H1 (cell line): ENCODE measurements around the gene GPS1. TPM values are rescaled to one million over a fixed set of nuclear protein-coding genes. Genes with fewer than 3 reads are reported as not detected.

ENCODE experiments used
- CTCF ChIA-PET: fragments of 300-600 bp; sonication (Branson Sonifier 250); formaldehyde crosslinking; loops from one replicate; lab custom pipeline; 2021; ENCODE audit not compliant: partially characterized antibody; lab: Charles Lee
- POLR2A ChIA-PET: fragments of 300-600 bp; sonication (Branson Sonifier 250); formaldehyde crosslinking; loops from one replicate; lab custom pipeline; 2021; ENCODE audit warnings: inconsistent platforms; ENCODE audit not compliant: partially characterized antibody; lab: Charles Lee
- DNase-seq, 2 experiments: peaks; one replicate each; pipeline versions ENCODE4 v3.0.0 to v3.0.0-alpha.2; 2010 to 2022; ENCODE audit warnings: low spot score in 2 of 2, low read depth in 1 of 2, mixed read lengths in 1 of 2
- FAIRE-seq: peaks from 2 replicates; lab custom pipeline; 2011; peaks lifted over from hg19 to GRCh38; lab: Jason Lieb, UNC
- H2AFZ ChIP-seq: 2 replicates; pipeline ENCODE4 v1.8.1; 2012; ENCODE audit warnings: low read length, inconsistent platforms
- H2AK5ac ChIP-seq: 2 replicates; pipeline ENCODE4 v1.6.1; 2013; ENCODE audit warnings: low read depth, low read length
- H2BK120ac ChIP-seq: replicated peaks from 2 replicates; pipeline ENCODE3; 2013; ENCODE audit warnings: low read depth, low read length, inconsistent platforms
- H2BK12ac ChIP-seq: 2 replicates; pipeline ENCODE4 v1.6.1; 2013; ENCODE audit warnings: low read depth, low read length
- H2BK15ac ChIP-seq: 2 replicates; pipeline ENCODE4 v1.6.1; 2013; ENCODE audit warnings: low read length
- H2BK20ac ChIP-seq: 2 replicates; pipeline ENCODE4 v1.6.1; 2013; ENCODE audit warnings: low read length
- H2BK5ac ChIP-seq: 2 replicates; pipeline ENCODE4 v1.6.1; 2013; ENCODE audit warnings: low read depth, low read length
- H3K14ac ChIP-seq: 2 replicates; pipeline ENCODE4 v1.6.1; 2013; ENCODE audit warnings: inconsistent platforms; ENCODE audit not compliant: insufficient read length
- H3K18ac ChIP-seq: 2 replicates; pipeline ENCODE4 v1.6.1; 2013; ENCODE audit warnings: low read length; ENCODE audit errors: extremely low read depth
- H3K23ac ChIP-seq: 2 replicates; pipeline ENCODE4 v1.6.1; 2013; ENCODE audit warnings: inconsistent platforms; ENCODE audit not compliant: insufficient read length
- H3K23me2 ChIP-seq: 2 replicates; pipeline ENCODE4 v1.6.1; 2013; ENCODE audit warnings: low read depth, low read length
- H3K27ac ChIP-seq: 2 replicates; pipeline ENCODE4 v1.6.1; 2011; ENCODE audit warnings: low read depth, low read length, inconsistent platforms
- H3K27me3 ChIP-seq, 4 experiments: replicated peaks in 1 of 4; 1 replicate in 1 of 4; 2 replicates in 3 of 4; pipeline versions ENCODE4 v1.6.1 to v1.8.1; 2011 to 2013; ENCODE audit warnings: low read length in 3 of 4, mild to moderate bottlenecking in 3 of 4, inconsistent platforms in 2 of 4, mixed read lengths in 2 of 4, moderate library complexity in 1 of 4; ENCODE audit not compliant: control insufficient read depth in 3 of 4, insufficient read depth in 3 of 4; ENCODE audit errors: extremely low read depth in 1 of 4
- H3K36me3 ChIP-seq, 4 experiments: 2 replicates each; pipeline versions ENCODE4 v1.6.1 to v1.8.1; 2011 to 2013; ENCODE audit warnings: mild to moderate bottlenecking in 4 of 4, low read length in 3 of 4, moderate library complexity in 2 of 4, control low read depth in 1 of 4, inconsistent platforms in 1 of 4; ENCODE audit not compliant: insufficient read depth in 4 of 4, control insufficient read depth in 2 of 4
- H3K4ac ChIP-seq: replicated peaks from 2 replicates; pipeline ENCODE3; 2013; ENCODE audit warnings: low read length, low read depth, mixed read lengths, inconsistent platforms; ENCODE audit not compliant: insufficient read length
- H3K4me1 ChIP-seq, 4 experiments: replicated peaks in 1 of 4; 1 replicate in 1 of 4; 2 replicates in 3 of 4; pipeline versions ENCODE4 v1.6.1 to v1.8.1; 2011 to 2013; ENCODE audit warnings: low read length in 3 of 4, inconsistent platforms in 2 of 4, mixed read lengths in 1 of 4; ENCODE audit not compliant: insufficient read depth in 4 of 4, control insufficient read depth in 3 of 4
- H3K4me2 ChIP-seq, 2 experiments: 2 replicates each; pipeline versions ENCODE4 v1.6.1 to v1.8.1; 2011 to 2013; ENCODE audit warnings: low read depth in 2 of 2, low read length in 2 of 2, control low read depth in 1 of 2, inconsistent platforms in 1 of 2, mild to moderate bottlenecking in 1 of 2; ENCODE audit not compliant: insufficient read depth in 1 of 2
- H3K4me3 ChIP-seq, 4 experiments: fragments of 200-600, 300-600 bp in 1 of 4; sonication (generic), shearing (Covaris generic), sonication (Bioruptor Twin) in 1 of 4; 2 replicates each; pipeline versions ENCODE4 v1.5.1 to v1.8.1; 2011 to 2016; ENCODE audit warnings: low read length in 4 of 4, low read depth in 3 of 4, control low read depth in 2 of 4, inconsistent platforms in 2 of 4, mild to moderate bottlenecking in 2 of 4, mixed read lengths in 1 of 4, moderate library complexity in 1 of 4; ENCODE audit not compliant: insufficient read depth in 2 of 4; ENCODE audit errors: extremely low read depth in 1 of 4
- H3K56ac ChIP-seq: replicated peaks from 2 replicates; pipeline ENCODE3; 2013; ENCODE audit warnings: low read depth, mild to moderate bottlenecking, mixed read lengths, low read length, inconsistent platforms; ENCODE audit not compliant: insufficient read length
- H3K79me1 ChIP-seq: 2 replicates; pipeline ENCODE4 v1.6.1; 2013; ENCODE audit warnings: low read depth, low read length, control low read depth
- H3K79me2 ChIP-seq, 2 experiments: 2 replicates each; pipeline versions ENCODE4 v1.6.1 to v1.8.1; 2012 to 2013; ENCODE audit warnings: low read length in 2 of 2, mild to moderate bottlenecking in 2 of 2, inconsistent platforms in 1 of 2; ENCODE audit not compliant: insufficient read depth in 2 of 2, control insufficient read depth in 1 of 2
- H3K9ac ChIP-seq, 4 experiments: replicated peaks in 1 of 4; 1 replicate in 1 of 4; 2 replicates in 3 of 4; pipeline versions ENCODE4 v1.6.1 to v1.8.1; 2011 to 2013; ENCODE audit warnings: low read depth in 3 of 4, low read length in 3 of 4, control low read depth in 2 of 4, mild to moderate bottlenecking in 2 of 4, moderate library complexity in 2 of 4, inconsistent platforms in 1 of 4; ENCODE audit errors: extremely low read depth in 1 of 4
- H3K9me3 ChIP-seq, 2 experiments: 2 replicates each; pipeline versions ENCODE4 v1.6.1 to v1.8.1; 2012 to 2013; ENCODE audit warnings: mild to moderate bottlenecking in 2 of 2, moderate library complexity in 2 of 2, control low read depth in 1 of 2, inconsistent platforms in 1 of 2, low read depth in 1 of 2, low read length in 1 of 2, mixed read lengths in 1 of 2; ENCODE audit not compliant: insufficient read depth in 2 of 2
- H4K20me1 ChIP-seq, 2 experiments: replicated peaks in 1 of 2; 2 replicates each; pipeline versions ENCODE3 to v1.8.1; 2011 to 2013; ENCODE audit warnings: inconsistent platforms in 2 of 2, low read length in 2 of 2, mild to moderate bottlenecking in 1 of 2; ENCODE audit not compliant: insufficient read depth in 2 of 2, control insufficient read depth in 1 of 2
- H4K5ac ChIP-seq: 2 replicates; pipeline ENCODE4 v1.6.1; 2013; ENCODE audit warnings: low read length, low read depth, mixed read lengths, inconsistent platforms; ENCODE audit not compliant: insufficient read length
- H4K8ac ChIP-seq: 2 replicates; pipeline ENCODE4 v1.8.0; 2013; ENCODE audit warnings: mild to moderate bottlenecking, moderate library complexity, low read length, inconsistent platforms; ENCODE audit not compliant: insufficient read depth; ENCODE audit errors: extremely low read depth
- H4K91ac ChIP-seq: replicated peaks from 2 replicates; pipeline ENCODE3; 2013; ENCODE audit warnings: low read length, mixed read lengths, inconsistent platforms; ENCODE audit not compliant: insufficient read length
- BRCA1 ChIP-seq: IDR thresholded peaks from 2 replicates; pipeline ENCODE4 v1.6.1; 2012; ENCODE audit warnings: low read depth, low read length, improper control_type of control experiment
- CBX5 ChIP-seq: fragments of 300-800, 300-1000 bp; sonication (generic); IDR thresholded peaks from 2 replicates; pipeline ENCODE4 v1.7.1; 2016; ENCODE audit warnings: antibody characterized with exemption, low read length, low read depth
- EGR1 ChIP-seq: IDR thresholded peaks from 2 replicates; pipeline ENCODE4 v1.6.1; 2011; ENCODE audit warnings: low read depth, low read length, borderline replicate concordance
- HDAC6 ChIP-seq: IDR thresholded peaks from one replicate; pipeline ENCODE4 v1.7.1; 2012; ENCODE audit warnings: low read depth, mild to moderate bottlenecking, inconsistent platforms, low read length, moderate library complexity
- KDM5A ChIP-seq: fragments of 200-600 bp; IDR thresholded peaks from 2 replicates; pipeline ENCODE4 v1.7.1; 2012; ENCODE audit warnings: mild to moderate bottlenecking, low read length, inconsistent platforms, mixed read lengths
- RBBP5 ChIP-seq: IDR thresholded peaks from 2 replicates; pipeline ENCODE4 v1.7.1; 2012; ENCODE audit warnings: low read depth, mild to moderate bottlenecking, inconsistent platforms, low read length, moderate library complexity, borderline replicate concordance
- SP1 ChIP-seq: IDR thresholded peaks from 2 replicates; pipeline ENCODE4 v1.6.1; 2011; ENCODE audit warnings: low read depth, low read length
- SP2 ChIP-seq: IDR thresholded peaks from 2 replicates; pipeline ENCODE4 v1.6.1; 2012; ENCODE audit warnings: mild to moderate bottlenecking, low read length, inconsistent platforms
- SRF ChIP-seq: IDR thresholded peaks from 2 replicates; pipeline ENCODE4 v1.6.1; 2011; ENCODE audit warnings: mild to moderate bottlenecking, low read depth, low read length, moderate library complexity
- WGBS, 2 experiments: shearing (Covaris generic) in 1 of 2; methylation state at CpG; one replicate each; pipeline versions ENCODE4 v1.1.6 to v1.1.7; 2013 to 2015; ENCODE audit warnings: low lambda C conversion rate in 2 of 2, mixed read lengths in 2 of 2, inconsistent platforms in 1 of 2, low coverage in 1 of 2, missing lambda C conversion rate in 1 of 2; ENCODE audit not compliant: insufficient replicate concordance in 2 of 2, insufficient coverage in 1 of 2, insufficient read length in 1 of 2; ENCODE audit errors: extremely low coverage in 1 of 2, missing lambda C conversion rate in 1 of 2; 5-methylcytosine and 5-hydroxymethylcytosine counted together
- polyA plus RNA-seq, 7 experiments: library from polyadenylated mRNA; depleted of rRNA in 3 of 7; stranded (reverse) in 5 of 7; unstranded in 2 of 7; fragments of >200 nt in 5 of 7; fragments of 200-250 nt in 2 of 7; gene quantifications; 1 replicate in 5 of 7; 2 replicates in 1 of 7; 4 replicates in 1 of 7; pipeline versions ENCODE4 v1.2.1 to v1.2.3, GENCODE V29; 2011 to 2013; ENCODE audit warnings: missing spikeins in 2 of 7, mixed read lengths in 2 of 7
- total RNA-seq: library from RNA; stranded (reverse); fragmentation: NEBNext Ultra II Directional; extraction: Animal tissue kit (Norgen Biotek cat#: 25700); gene quantifications from 2 replicates; pipeline ENCODE4 v1.2.1, GENCODE V29; 2021

Gene GPS1
- total and polyA plus RNA-seq, 2 of the 8 experiments (the other 6 are each of a cell fraction or from before 2014, with no cell fraction given): 153 to 277 TPM

DNA sequence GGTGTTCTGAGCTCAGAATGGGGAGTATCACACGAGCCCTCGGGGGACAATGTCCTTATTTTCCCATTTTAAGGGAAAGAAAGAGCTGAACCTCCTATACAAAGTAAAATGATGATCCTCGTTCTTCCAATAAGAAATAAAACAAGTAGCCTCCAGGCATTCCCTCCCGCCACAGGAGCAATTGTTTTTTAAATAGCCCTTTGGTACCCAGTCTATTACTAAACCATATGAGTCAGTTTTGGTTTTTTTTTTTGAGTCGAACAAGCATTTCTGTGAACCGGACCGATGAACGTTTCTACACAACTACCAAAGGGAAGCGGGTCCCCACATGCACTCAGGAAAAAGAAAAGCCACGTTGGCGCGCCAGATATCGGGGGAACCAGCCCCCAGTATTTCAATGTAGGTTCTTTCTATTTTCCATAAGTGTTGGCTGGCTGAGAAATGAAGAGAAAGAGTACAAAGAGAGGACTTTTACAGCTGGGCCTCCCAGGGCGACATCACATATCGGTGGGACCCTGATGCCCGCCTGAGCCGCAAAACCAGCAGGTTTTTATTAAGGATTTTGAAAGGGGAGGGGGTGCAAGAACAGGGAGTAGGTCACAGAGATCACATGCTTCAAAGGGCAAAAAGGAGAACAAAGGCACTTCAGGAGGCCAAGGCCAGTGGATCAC lies 10.4 kb upstream of the GPS1 start:
- FAIRE-seq (no peak), DNase-seq (no peak)
- no peaks in the 10 kb centered on the region for H3K79me2 ChIP-seq
- H3K27ac ChIP-seq: no peak overlapping the region
- peaks cover 9% of the 10 kb centered on the region; the same call in 1 of the 2 replicates for H3K23me2 ChIP-seq
- H3K56ac ChIP-seq: no peak overlapping the region
- no peak overlapping the region for H4K8ac ChIP-seq
- no peak overlapping the region for H2BK5ac ChIP-seq
- H3K14ac ChIP-seq: no peak overlapping the region
- no peak overlapping the region for H4K91ac ChIP-seq
- H3K9me3 ChIP-seq: no peaks in the 10 kb centered on the region
- H4K20me1 ChIP-seq: peaks cover 0 to 4% of the 10 kb centered on the region in 2 experiments
- no peak overlapping the region for H4K5ac ChIP-seq
- no peaks in the 10 kb centered on the region for H3K79me1 ChIP-seq
- H3K4me1 ChIP-seq: peaks cover 3 to 19% (median 8%) of the 10 kb centered on the region in 4 experiments; a peak in 6 of 7 replicates
- H3K4me3 ChIP-seq: no peak overlapping the region
- H3K9ac ChIP-seq: no peak overlapping the region
- no peak overlapping the region for H3K4ac ChIP-seq
- no peak overlapping the region for H3K18ac ChIP-seq
- no peak overlapping the region for H3K23ac ChIP-seq
- 0 out of 4 replicates have a peak overlapping the region, but pooled peaks of 1 of the 2 experiments have one; percentile 6 for H3K4me2 ChIP-seq
- no peak overlapping the region for H2AK5ac ChIP-seq
- ChIA-PET CTCF (interaction anchor here (0.6 to 4.1 kb wide), 4 partner anchors 12 to 40 kb away, joined by 3 to 21 read pairs (median 4); no protein-coding TSS in a partner anchor), POLR2A (interaction anchor here (1.1 to 2.1 kb wide), 7 partner anchors 9 to 46 kb away, joined by 3 to 8 read pairs (median 3); partner anchors contain the start of gene RAC3)
- no peak overlapping the region for H2BK15ac ChIP-seq
- no peak overlapping the region for H2BK12ac ChIP-seq
- no peak overlapping the region for H2BK120ac ChIP-seq
- no peak overlapping the region for H2AFZ ChIP-seq
- H3K27me3 ChIP-seq: peaks cover 0 to 4% (median 0%) of the 10 kb centered on the region in 4 experiments; a peak in 1 of 7 replicates
- no peaks in the 10 kb centered on the region for H3K36me3 ChIP-seq
- no peak overlapping the region for H2BK20ac ChIP-seq
- 85% methylated on average over 17 of the region's 17 CpGs; no CpG with 5 or more reads in 1 of the 2 experiments for WGBS, 2 experiments
- TF ChIP-seq EGR1 (no peak), SRF (no peak), SP1 (no peak), RBBP5 (no peak), KDM5A (no peak), SP2 (no peak), CBX5 (no peak), BRCA1 (no peak), HDAC6 (no peak)
